Thyroid gland (tissue), 4 donors: ENCODE results near the gene RNF31. TPM values are rescaled to one million over a fixed set of nuclear protein-coding genes. Genes with fewer than 3 reads are reported as not detected.

Source experiments
- DNase-seq, 2 donors: peaks; one replicate each; pipeline ENCODE4 v3.0.0-alpha.2; 2019
- H3K27ac ChIP-seq, 3 donors: fragments of 200-600 bp; sonication (generic); 1 replicate in 2 of 3; 2 replicates in 1 of 3; pipeline ENCODE4 v1.5.1; 2016 to 2019; ENCODE audit warnings: mild to moderate bottlenecking in 1 of 3, moderate library complexity in 1 of 3
- H3K27me3 ChIP-seq: fragments of 200-600 bp; sonication (generic); one replicate; pipeline ENCODE4 v1.5.1; 2019
- H3K36me3 ChIP-seq, 2 donors: fragments of 200-600 bp; sonication (generic); one replicate each; pipeline ENCODE4 v1.5.1; 2016 to 2019
- H3K4me1 ChIP-seq, 2 donors: fragments of 200-600 bp; sonication (generic); one replicate each; pipeline ENCODE4 v1.5.1; 2017 to 2019
- H3K4me3 ChIP-seq, 3 donors: fragments of 200-600 bp; sonication (generic); replicated peaks in 1 of 3; 1 replicate in 2 of 3; 2 replicates in 1 of 3; pipeline ENCODE4 v1.5.1; 2016; ENCODE audit warnings: mild to moderate bottlenecking in 1 of 3
- H3K9me3 ChIP-seq: fragments of 200-600 bp; sonication (generic); one replicate; pipeline ENCODE4 v1.5.1; 2017
- POLR2A ChIP-seq, 2 donors: fragments of 450-650 bp; IDR thresholded peaks; one replicate each; pipeline ENCODE4 v1.6.1; 2017; ENCODE audit warnings: antibody characterized with exemption in 2 of 2, mild to moderate bottlenecking in 2 of 2, moderate library complexity in 1 of 2
- WGBS, 2 donors: methylation state at CpG; one replicate each; pipeline ENCODE4 v1.1.5; 2017; 5-methylcytosine and 5-hydroxymethylcytosine counted together
- intact Hi-C: fragments of 100-400 bp; cut with DNase I; formaldehyde crosslinking; loops from one replicate; pipeline ENCODE4 v1.15.1; 2023
- total RNA-seq, 4 donors: library from RNA; depleted of rRNA; stranded (reverse); fragments of >200 nt; gene quantifications; one replicate each; pipeline ENCODE4 v1.2.3, GENCODE V29; 2016
- TF ChIP-seq, protein P1 (sequence below), 6 experiments: fragments of 200-600 bp in 3 of 6; fragments of 450-650 bp in 3 of 6; sonication (generic) in 3 of 6; IDR thresholded peaks; one replicate each; pipeline ENCODE4 v1.5.1; 2016 to 2019; ENCODE audit warnings: antibody characterized with exemption in 6 of 6, mild to moderate bottlenecking in 2 of 6, inconsistent platforms in 1 of 6, moderate library complexity in 1 of 6

Gene RNF31
- total RNA-seq, 4 donors from 2014 or later = 30.6 to 106 (median 67.6) TPM

DNA sequence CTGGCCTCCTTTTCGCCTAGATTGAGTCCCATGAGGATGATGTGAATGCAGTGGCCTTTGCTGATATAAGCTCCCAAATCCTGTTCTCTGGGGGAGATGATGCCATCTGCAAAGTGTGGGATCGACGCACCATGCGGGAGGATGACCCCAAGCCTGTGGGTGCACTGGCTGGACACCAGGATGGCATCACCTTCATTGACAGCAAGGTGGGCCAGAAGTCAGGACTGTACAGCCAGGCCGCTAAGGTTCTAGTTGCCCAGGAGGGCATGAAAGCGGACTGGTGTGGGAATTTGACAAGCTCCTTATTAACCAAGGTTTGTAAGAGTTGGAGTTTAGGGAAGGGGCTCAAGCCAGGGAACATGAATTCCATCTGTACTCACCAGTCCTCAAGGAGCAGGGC is 27.6 kb upstream of the RNF31 start:
- WGBS, 2 donors = 98 to 99% methylated on average over 6 of the region's 6 CpGs
- Histone ChIP-seq H3K4me1 (peaks cover 13 to 14% of the 10 kb centered on the region in 2 donors), H3K9me3 (no peaks in the 10 kb centered on the region), H3K36me3 (peaks cover 55 to 69% of the 10 kb centered on the region in 2 donors), H3K27me3 (no peaks in the 10 kb centered on the region), H3K27ac (no peak overlapping the region), H3K4me3 (no peak overlapping the region)
- intact Hi-C loops = no loop called here
- no peak for DNase-seq
- TF ChIP-seq, protein P1, sequence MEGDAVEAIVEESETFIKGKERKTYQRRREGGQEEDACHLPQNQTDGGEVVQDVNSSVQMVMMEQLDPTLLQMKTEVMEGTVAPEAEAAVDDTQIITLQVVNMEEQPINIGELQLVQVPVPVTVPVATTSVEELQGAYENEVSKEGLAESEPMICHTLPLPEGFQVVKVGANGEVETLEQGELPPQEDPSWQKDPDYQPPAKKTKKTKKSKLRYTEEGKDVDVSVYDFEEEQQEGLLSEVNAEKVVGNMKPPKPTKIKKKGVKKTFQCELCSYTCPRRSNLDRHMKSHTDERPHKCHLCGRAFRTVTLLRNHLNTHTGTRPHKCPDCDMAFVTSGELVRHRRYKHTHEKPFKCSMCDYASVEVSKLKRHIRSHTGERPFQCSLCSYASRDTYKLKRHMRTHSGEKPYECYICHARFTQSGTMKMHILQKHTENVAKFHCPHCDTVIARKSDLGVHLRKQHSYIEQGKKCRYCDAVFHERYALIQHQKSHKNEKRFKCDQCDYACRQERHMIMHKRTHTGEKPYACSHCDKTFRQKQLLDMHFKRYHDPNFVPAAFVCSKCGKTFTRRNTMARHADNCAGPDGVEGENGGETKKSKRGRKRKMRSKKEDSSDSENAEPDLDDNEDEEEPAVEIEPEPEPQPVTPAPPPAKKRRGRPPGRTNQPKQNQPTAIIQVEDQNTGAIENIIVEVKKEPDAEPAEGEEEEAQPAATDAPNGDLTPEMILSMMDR (IDR thresholded peaks at IDR 0.05) = no peak
- TF ChIP-seq POLR2A (IDR thresholded peaks at IDR 0.05) = no peak

DNA sequence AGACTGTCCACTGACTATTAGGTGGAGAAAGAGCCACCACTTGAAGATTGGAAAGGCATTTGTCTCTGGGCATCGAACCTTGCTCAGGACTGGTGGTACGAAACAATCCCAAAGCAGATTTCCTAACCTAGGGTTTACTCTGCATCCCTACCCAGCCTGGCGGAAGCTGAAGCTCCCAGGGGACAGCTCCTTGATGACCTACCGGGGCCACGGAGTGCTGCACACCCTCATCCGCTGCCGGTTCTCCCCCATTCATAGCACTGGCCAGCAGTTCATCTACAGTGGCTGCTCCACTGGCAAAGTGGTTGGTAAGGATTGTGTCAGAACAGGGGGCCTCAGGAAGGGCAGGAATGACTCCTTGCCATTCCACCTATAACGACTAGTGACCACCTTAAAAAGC is 26.1 kb upstream of the RNF31 start:
- DNase-seq = no peak
- no peak overlapping the region for H3K27ac ChIP-seq
- H3K36me3 ChIP-seq = peaks cover 55 to 69% of the 10 kb centered on the region in 2 donors
- WGBS, 2 donors = 94 to 96% methylated on average over 8 of the region's 8 CpGs
- intact Hi-C loops = no loop called here
- peaks cover 6 to 10% of the 10 kb centered on the region in 2 donors for H3K4me1 ChIP-seq
- no peak for TF ChIP-seq POLR2A (IDR thresholded peaks at IDR 0.05)
- TF ChIP-seq, protein P1 (IDR thresholded peaks at IDR 0.05) = no peak
- H3K9me3 ChIP-seq = no peaks in the 10 kb centered on the region
- no peak overlapping the region for H3K4me3 ChIP-seq
- H3K27me3 ChIP-seq = no peaks in the 10 kb centered on the region

DNA sequence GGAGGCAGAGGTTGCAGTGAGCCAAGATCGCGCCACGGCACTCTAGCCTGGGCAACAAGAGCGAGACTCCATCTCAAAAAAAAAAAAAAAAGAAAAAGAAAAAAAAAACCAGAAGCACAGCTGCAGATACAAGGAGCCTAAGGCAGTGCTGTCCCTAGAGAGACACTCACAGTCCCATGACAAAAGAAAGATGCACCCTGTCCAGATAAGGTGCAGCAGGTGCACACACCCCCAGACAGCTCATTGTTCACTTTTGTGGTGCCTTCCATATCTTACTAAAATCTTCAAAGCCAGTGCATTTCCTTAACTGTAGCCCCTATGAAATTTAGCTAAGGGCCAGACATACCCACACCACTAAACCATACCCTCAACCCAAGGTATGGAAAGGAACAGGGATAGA is 24.9 kb upstream of the RNF31 start:
- Histone ChIP-seq H3K4me1 (no peaks in the 10 kb centered on the region), H3K36me3 (peaks cover 55 to 65% of the 10 kb centered on the region in 2 donors), H3K27ac (no peak overlapping the region), H3K4me3 (no peak overlapping the region), H3K9me3 (no peaks in the 10 kb centered on the region), H3K27me3 (no peaks in the 10 kb centered on the region)
- WGBS, 2 donors = 94 to 96% methylated on average over 4 of the region's 4 CpGs
- intact Hi-C loops = no loop called here
- no peak for TF ChIP-seq POLR2A (IDR thresholded peaks at IDR 0.05)
- TF ChIP-seq, protein P1 (IDR thresholded peaks at IDR 0.05) = no peak
- no peak for DNase-seq

DNA sequence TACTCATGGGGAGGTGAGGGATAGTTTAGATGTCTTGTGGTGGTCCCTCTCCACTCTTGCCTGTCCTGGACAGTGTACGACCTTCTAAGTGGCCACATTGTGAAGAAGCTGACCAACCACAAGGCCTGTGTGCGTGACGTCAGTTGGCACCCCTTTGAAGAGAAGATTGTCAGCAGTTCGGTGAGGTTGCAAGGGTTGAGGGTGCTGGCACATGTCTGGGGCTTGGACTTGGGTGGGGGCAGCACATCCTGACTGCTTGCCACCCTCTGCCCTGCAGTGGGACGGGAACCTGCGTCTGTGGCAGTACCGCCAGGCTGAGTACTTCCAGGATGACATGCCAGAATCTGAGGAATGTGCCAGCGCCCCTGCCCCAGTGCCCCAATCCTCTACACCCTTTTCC is 24.4 kb upstream of the RNF31 start:
- TF ChIP-seq POLR2A (IDR thresholded peaks at IDR 0.05) = no peak
- TF ChIP-seq, protein P1 (IDR thresholded peaks at IDR 0.05) = no peak
- Histone ChIP-seq H3K4me1 (no peaks in the 10 kb centered on the region), H3K36me3 (peaks cover 55 to 63% of the 10 kb centered on the region in 2 donors), H3K4me3 (no peak overlapping the region), H3K9me3 (no peaks in the 10 kb centered on the region), H3K27ac (no peak overlapping the region), H3K27me3 (no peaks in the 10 kb centered on the region)
- intact Hi-C loops = no loop called here
- no peak for DNase-seq
- 96% methylated on average over 8 of the region's 8 CpGs for WGBS, 2 donors

DNA sequence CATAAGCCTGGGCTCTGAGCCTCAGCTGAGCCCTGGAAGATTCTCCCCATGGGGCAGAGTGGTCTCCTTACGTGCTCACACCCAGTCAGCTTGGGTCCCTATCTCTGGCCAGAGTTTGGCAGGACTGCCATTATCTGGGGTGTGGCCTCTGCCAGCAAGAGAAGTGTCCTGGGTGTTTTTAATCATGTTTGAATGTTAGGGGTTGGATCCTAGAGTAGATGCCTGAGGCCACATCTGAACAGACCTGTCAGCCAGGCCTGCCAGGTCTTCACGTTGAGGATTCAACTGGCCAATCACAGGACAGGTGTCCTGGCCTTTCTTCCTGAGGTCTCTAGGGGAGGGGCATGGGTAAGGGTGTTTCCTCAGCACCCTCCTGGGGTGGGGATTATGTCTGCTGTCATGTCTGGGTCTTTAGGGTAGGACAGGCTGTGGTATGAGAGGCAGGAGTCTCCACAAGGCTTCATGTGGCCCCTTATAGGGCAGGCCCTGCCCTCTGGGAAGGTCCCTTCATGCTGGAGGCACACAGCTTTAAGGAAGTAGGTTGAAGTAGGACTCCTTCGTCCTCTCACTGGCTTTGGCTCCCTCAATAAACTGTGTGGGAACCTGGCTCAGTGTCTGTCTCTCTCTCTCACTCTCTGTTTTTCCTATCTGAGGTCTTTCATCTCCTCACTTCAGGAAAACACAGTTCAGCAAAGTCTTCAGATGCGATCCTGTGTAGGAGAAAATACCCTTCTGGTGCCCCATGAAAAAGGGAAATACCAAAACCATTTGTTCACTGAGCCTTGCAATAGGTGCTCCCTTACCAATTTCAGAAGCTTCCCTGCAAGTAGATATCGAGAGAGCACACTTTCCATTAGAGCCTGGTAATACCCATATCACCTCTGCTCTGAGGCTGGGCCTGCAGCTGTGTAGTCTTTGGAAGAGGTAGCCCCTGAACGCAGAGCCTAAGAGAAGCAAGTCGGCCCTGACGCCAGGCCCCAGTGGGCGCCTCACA is 23.6 kb upstream of the RNF31 start:
- no peaks in the 10 kb centered on the region for H3K27me3 ChIP-seq
- no peak overlapping the region for H3K27ac ChIP-seq
- no peaks in the 10 kb centered on the region for H3K4me1 ChIP-seq
- intact Hi-C loops = no loop called here
- DNase-seq = no peak
- 85 to 87% methylated on average over 9 of the region's 9 CpGs for WGBS, 2 donors
- H3K36me3 ChIP-seq = peaks cover 47 to 55% of the 10 kb centered on the region in 2 donors
- H3K4me3 ChIP-seq = no peak overlapping the region
- no peaks in the 10 kb centered on the region for H3K9me3 ChIP-seq
- TF ChIP-seq POLR2A (IDR thresholded peaks at IDR 0.05) = no peak
- TF ChIP-seq, protein P1 (IDR thresholded peaks at IDR 0.05) = no peak
